Measurements from ENCODE around the gene TOGARAM2.
A peak's percentile ranks its signal among the peaks of the same experiment; 100 is the strongest.

Gene TOGARAM2

GRCh38 chr2:29006980-29007301 is 25.8 kb downstream of the TOGARAM2 start (continued):
- TF ChIP-seq SCRT1 (tag by site-specific recombination; IDR thresholded peaks at IDR 0.05; ENCODE audit: borderline replicate concordance) (no peak), ZNF792 (tag by site-specific recombination; IDR thresholded peaks at IDR 0.05) (no peak), ZSCAN23 (tag by site-specific recombination; IDR thresholded peaks at IDR 0.05) (no peak), ZNF274 (IDR thresholded peaks at IDR 0.05; ENCODE audit: low read length) (no peak), ZNF274 (tag by site-specific recombination; IDR thresholded peaks at IDR 0.05; ENCODE audit: borderline replicate concordance) (no peak), ZNF184 (tag by site-specific recombination; IDR thresholded peaks at IDR 0.05) (no peak)
- TF ChIP-seq, protein P1, sequence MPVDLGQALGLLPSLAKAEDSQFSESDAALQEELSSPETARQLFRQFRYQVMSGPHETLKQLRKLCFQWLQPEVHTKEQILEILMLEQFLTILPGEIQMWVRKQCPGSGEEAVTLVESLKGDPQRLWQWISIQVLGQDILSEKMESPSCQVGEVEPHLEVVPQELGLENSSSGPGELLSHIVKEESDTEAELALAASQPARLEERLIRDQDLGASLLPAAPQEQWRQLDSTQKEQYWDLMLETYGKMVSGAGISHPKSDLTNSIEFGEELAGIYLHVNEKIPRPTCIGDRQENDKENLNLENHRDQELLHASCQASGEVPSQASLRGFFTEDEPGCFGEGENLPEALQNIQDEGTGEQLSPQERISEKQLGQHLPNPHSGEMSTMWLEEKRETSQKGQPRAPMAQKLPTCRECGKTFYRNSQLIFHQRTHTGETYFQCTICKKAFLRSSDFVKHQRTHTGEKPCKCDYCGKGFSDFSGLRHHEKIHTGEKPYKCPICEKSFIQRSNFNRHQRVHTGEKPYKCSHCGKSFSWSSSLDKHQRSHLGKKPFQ (tag by site-specific recombination; IDR thresholded peaks at IDR 0.05), result no peak

GRCh38 chr2:29009270-29009669 is 28.2 kb downstream of the TOGARAM2 start:
- ChIA-PET POLR2A (interaction anchor here (0.6 kb wide), 1 partner anchor 40 kb away, joined by 12 read pairs; no protein-coding TSS in a partner anchor), CTCF (no interaction called here)
- no peak for TF ChIP-seq SP7 (tag by site-specific recombination; IDR thresholded peaks at IDR 0.05)
- no peak for TF ChIP-seq ZNF560 (tag by site-specific recombination; IDR thresholded peaks at IDR 0.05; ENCODE audit: borderline replicate concordance)
- peak; percentile 51 for TF ChIP-seq ZFHX2 (tag by site-specific recombination; conservative IDR thresholded peaks at IDR 0.05)
- no peak for TF ChIP-seq ZNF335 (tag by site-specific recombination; conservative IDR thresholded peaks at IDR 0.05)
- peak; percentile 65 for TF ChIP-seq EGR2 (tag by site-specific recombination; IDR thresholded peaks at IDR 0.05; ENCODE audit: low read depth)
- no peak for TF ChIP-seq ZNF169 (tag by site-specific recombination; IDR thresholded peaks at IDR 0.05)
- no peak for TF ChIP-seq KLF7 (tag by site-specific recombination; IDR thresholded peaks at IDR 0.05; ENCODE audit: borderline replicate concordance)
- TF ChIP-seq ZNF48 (tag by site-specific recombination; IDR thresholded peaks at IDR 0.05), result no peak
- TF ChIP-seq ZSCAN23 (tag by site-specific recombination; IDR thresholded peaks at IDR 0.05), result no peak
- TF ChIP-seq ZNF610 (tag by site-specific recombination; IDR thresholded peaks at IDR 0.05; ENCODE audit: borderline replicate concordance), result no peak
- TF ChIP-seq ZNF76 (tag by site-specific recombination; IDR thresholded peaks at IDR 0.05; ENCODE audit: borderline replicate concordance, low read depth), result no peak
- TF ChIP-seq ZNF280C (tag by site-specific recombination; IDR thresholded peaks at IDR 0.05), result no peak
- TF ChIP-seq ZNF626 (tag by site-specific recombination; IDR thresholded peaks at IDR 0.05), result no peak
- TF ChIP-seq ZNF266 (tag by site-specific recombination; IDR thresholded peaks at IDR 0.05; ENCODE audit: low read depth), result no peak
- TF ChIP-seq ZNF174 (tag by site-specific recombination; IDR thresholded peaks at IDR 0.05), result no peak
- no peak for TF ChIP-seq SETDB1 (IDR thresholded peaks at IDR 0.05; ENCODE audit: insufficient read length, low read length)
- TF ChIP-seq ZFP37 (tag by site-specific recombination; IDR thresholded peaks at IDR 0.05), result no peak
- H3K4me3 ChIP-seq (ENCODE audit: low read depth, low read length), result no peak overlapping the region
- no peak overlapping the region for H3K27ac ChIP-seq (ENCODE audit: extremely low read depth, low read depth, low read length)
- H3K9me3 ChIP-seq (ENCODE audit: control insufficient read depth, insufficient read depth, low read depth, low read length), result no peaks in the 10 kb centered on the region
- no peaks in the 10 kb centered on the region for H3K36me3 ChIP-seq (ENCODE audit: control insufficient read depth in 2 of 2, insufficient read depth in 1 of 2, low read length in 2 of 2)
- no peaks in the 10 kb centered on the region for H3K4me1 ChIP-seq (ENCODE audit: control insufficient read depth, insufficient read depth, low read length)
